ENCODE data around the gene ZFAND3.
"Not testable (repeated sequence)": the region's sequence is repeated elsewhere in the genome, so short reads cannot be mapped to it uniquely, and the experiment has no call there.

ZFAND3 gene

DNA sequence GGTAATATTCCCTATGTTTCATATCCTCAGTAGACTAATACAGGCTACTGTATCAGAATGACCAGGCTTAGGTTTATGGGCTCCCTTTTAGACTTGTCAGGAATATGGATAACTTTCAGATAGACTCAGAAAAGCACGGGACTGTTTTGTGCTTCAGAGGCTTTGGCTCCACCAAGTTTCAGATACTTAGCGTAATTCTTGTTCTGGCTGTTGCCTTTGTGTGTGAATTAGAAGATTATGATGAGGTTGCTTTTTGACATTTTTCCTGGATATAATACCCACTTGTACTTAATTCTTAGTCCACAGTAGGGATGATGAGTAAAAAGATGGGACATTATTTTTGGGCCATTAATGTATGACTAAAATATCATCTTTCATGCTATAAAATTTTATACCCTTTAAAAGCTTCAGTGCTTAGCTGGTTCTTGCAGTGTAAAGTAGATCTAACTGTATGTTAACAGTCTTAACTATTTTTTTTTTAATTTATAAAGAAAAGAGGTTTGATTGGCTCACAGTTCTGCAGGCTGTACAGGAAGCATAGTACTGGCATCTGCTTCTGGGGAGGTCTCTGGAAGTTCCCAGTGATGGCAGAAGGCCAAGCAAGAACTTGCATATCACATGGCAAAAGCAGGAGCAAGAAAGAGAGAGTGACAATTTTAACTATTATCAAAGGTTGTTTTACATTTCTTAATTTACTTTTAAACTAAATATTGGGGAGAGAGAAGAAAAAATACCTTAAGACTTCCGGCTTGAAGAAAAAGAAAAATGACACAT, 120.7 kb downstream of the ZFAND3 start:
- no peak for DNase-seq

DNA sequence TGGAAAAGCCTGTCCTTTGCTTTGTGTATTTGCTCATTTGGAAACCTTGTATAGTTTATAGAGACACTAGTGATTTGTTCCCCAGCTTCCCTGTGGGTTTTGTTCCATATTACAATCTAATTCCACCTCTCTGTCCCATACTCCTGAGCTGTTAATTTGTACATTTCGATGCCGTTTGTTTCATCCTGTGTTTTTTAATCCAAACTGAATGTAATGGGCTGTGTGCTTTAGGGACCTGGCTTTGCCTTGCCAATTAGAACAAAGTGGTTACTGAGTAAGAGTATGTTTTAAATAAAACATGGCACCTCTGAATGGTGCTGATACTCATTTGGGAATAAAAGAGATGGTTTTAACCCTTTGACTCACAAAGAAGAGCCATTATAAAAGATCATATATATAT, 122.3 kb downstream of the ZFAND3 start:
- no peak for DNase-seq

DNA sequence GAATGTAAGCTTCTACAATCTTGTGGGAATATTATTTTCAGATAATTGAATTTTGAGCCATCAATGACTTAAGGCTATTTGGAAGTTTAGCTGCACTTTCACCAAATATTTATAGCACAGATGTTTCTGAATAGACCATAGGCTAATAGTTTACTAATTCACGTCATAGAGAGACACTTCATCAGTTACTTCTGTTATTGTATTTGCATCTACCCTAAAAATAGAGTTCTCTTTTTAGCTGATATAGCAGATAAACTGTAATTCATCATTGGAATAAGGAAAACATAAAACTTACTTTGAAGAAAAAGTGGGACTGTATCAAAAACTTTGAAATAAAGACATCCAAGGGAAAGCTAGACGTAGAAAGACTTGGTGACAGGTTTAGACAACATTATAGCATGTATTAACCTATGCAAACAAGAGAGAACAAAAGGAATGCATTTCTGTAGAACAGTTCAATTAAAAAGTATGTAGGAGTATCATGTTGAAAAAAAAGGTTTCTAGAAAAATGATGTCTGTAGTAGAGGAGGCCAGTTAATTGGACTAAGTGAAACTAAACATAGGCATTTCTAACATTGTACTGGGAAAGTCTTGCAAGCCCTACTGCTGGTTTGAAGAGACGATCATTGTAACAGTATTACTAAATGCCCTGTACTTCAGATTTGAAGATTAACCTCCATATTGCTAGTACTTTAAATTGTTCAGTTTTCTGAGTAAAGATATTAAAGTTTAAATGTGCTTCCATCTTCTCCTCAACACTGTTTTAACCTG, 123.3 kb downstream of the ZFAND3 start:
- no peak for DNase-seq

DNA sequence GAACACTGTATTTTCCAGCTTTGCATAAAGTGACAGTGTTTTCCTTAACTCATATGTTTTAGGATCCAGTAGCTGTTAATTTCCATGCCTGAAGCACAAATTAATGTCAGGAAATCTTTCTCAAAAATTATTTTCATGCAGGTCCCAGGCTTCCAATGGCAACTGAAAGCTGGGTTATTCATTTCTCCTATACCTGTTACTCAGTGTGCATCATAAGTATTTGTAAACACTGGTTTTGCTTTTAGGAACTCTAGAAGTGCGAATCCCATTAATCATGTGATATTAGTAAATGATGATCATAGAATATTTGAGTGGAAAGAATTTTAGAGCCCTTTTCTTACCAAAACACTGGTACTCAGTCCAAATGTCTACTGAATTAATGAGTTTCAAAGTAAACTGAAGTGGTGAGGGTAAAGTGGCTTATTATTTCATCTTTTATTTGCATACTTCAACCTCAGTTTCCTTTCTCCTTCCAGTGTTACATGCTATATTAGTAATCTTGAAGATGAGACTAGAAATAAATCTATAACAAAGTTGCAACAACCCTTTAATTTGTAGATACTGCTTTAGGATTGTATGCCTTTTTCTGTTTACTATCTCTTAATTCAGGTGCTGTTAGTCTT, 124.0 kb downstream of the ZFAND3 start:
- DNase-seq: no peak

DNA sequence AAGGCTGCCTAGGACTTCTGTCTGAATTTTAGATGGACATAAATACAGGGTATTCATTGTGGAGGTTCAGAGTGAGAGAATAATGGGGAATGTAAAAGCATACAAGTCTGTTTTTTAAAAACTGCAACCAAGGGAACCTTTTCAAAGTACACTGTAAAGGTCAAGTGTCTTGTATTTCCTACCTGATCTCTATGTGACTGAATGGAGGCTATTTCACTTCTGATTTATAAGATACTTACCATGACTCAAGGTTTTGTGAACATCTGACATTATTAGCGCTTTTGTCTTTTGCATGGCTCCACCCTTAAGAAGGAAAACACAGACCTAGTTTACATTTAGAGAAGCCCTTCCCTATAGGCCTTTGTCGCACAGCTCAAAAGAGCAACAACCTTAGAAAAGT, 126.5 kb downstream of the ZFAND3 start:
- DNase-seq: no peak

DNA sequence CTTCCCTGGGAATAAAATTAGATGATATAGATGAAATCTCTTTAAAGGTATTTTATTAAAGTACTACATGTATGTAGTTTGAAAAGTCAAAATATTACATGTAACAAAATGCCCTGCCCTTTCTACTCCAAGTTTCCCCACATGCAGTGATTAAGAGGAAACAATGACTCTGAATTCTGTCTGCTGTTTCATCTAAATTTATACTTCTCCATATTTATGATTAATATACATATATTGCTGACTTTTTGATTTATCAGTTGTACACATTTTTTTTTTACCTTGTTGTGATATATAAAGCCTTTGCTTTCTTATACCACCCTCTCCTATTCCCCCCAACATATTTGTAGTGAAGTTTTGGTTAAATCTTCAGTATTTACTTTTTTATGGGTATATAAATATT, 127.9 kb downstream of the ZFAND3 start:
- no peak for DNase-seq

DNA sequence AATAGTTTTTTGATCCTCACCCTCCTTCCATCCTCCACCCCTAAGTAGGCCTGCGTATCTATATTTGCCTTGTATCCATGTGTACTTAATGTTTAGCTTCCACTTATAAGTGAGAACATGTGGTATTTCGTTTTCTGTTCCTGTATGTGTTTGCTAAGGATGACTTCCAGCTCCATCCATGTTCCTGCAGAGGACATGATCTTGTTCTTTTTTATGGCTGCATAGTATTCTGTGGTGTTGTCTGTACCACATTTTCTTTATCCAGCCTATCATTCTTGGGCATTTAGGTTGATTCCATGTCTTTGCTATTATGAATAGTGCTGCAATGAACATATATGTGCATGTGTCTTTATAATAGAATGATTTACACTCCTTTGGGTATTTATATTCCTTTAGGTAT, 129.1 kb downstream of the ZFAND3 start:
- DNase-seq: not testable (repeated sequence)

DNA sequence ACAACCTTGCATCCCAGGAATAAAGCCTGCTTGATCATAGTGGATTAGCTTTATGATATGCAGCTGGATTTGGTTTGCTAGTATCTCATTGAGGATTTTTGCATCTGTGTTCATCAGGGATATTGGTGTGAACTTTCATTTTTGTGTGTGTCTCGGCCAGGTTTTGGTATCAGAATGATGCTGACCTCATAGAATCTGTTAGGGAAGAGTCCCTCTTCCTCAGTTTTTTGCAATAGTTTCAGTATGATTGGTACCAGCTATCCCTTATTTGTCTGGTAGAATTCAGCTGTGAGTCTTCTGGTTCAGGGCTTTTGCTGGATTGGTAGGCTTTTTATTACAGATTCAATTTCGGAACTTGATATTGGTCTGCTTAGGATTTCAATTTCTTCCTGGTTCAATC, 132.5 kb downstream of the ZFAND3 start:
- no peak for DNase-seq

DNA sequence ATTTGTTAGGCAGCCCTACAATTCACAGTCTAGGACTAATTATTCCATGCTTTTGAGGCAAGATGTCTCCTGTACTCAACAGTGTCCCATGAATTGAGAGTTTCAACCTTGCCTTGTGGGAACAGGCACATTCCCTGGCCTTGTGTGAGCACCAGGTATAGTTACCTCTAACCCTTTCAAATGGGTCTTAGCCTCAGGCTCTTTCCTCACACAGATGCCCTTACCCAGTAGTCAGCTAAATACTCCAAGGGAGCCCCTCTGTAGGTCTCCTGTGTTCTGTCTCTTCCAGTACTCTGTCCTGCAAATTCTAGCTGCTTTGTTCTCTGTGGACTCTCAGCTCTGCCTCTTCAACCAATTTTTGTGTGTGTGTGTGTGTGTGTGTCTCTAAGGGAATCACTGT, 135.3 kb downstream of the ZFAND3 start:
- no peak for DNase-seq

DNA sequence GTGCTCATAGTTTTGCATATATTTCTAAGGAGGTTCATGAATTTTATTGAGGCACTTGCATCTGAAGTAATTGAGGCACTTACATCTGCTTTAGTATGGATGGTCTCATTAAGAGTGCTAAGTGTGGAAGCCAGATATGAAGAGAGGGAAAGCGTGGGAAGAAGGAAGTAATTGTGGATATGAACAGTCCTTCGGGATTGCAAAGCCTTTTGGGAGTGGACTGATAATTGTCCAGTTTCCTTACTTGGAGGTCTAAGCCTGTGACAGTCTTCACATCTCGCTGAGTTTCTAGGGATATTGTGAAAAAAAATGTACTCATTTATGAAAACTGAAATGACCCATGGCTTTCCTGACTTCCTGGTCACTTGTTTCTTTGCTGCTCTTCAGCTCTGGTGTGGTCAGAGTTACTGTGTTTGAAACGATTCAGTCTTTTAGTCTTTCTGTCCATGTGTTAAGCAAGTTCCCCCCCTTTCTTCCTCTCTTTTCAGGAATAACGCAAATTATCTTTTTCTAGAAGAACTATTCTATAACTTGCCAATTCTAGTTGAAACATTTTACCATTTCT, 137.3 kb downstream of the ZFAND3 start:
- DNase-seq: no peak

DNA sequence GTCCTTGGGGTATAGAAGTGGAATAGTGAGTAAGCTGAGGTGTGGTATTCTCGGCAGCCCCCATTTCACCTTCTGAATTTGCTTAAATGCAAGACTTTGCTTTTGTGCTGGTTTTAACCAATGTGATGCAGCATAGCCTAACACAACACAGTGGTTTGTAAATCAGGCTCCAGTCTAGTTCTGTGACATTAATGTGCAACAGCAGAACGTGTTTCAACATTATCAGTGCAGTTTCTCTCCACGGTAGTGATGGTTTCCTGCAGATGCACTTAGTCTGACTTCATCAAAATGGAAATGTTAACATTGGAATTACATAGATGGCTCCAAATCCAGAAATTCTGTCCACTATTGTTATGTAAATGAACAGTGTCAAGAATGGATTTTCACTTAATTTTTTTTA, 139.5 kb downstream of the ZFAND3 start:
- no peak for DNase-seq

DNA sequence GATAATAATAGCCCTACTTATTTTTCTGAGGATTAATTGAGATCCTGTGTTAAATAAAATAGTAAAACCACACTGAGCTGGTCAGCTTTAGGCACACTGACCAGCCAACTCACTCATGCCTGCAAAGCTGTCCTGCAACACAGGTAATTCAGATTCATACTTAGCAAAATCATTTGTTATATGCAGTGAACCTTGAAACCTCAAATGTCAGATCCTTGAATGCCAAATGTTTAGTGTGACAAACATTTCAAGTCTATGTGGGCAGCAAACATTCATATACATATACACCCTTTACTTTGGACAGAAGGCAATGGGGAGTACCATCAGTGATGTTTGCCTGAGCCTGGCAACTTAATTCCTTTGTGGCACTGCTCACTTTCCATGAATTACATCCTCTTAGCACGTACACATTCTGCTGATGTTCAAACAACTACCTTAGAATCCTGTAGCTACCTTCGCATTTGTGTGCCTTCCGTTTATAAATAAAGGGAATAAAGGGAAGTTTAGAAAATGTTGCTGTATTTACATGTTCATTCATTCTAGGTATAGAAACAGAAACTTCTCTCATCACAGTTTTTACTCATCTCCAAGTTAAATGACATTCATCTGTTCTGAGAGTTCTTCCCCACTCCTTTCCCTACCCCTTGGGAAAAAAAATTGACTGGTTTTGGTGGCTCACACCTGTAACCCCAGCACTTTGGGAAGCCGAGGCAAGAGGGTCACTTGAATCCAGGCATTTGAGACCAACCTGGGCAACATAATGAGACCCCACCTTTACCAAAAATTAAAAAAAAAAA, 140.8 kb downstream of the ZFAND3 start:
- no peak for DNase-seq

DNA sequence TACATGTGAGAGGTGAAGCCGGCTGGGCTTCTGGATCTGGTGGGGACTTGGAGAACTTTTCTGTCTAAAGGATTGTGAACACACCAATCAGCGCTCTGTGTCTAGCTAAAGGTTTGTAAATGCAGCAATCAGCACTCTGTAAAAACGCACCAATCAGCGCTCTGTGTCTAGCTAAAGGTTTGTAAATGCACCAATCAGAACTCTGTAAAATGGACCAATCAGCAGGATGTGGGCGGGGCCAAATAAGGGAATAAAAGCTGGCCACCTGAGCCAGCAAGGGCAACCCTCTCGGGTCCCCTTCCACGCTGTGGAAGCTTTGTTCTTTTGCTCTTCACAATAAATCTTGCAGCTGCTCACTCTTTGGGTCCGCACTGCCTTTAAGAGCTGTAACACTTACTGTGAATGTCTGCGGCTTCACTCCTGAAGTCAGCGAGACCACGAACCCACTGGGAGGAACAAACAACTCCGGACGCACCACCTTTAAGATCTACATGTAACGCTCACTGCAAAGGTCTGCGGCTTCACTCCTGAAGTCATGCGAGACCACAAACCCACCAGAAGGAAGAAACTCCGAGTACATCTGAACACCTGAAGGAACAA, 143.1 kb downstream of the ZFAND3 start:
- not testable (repeated sequence) for DNase-seq

DNA sequence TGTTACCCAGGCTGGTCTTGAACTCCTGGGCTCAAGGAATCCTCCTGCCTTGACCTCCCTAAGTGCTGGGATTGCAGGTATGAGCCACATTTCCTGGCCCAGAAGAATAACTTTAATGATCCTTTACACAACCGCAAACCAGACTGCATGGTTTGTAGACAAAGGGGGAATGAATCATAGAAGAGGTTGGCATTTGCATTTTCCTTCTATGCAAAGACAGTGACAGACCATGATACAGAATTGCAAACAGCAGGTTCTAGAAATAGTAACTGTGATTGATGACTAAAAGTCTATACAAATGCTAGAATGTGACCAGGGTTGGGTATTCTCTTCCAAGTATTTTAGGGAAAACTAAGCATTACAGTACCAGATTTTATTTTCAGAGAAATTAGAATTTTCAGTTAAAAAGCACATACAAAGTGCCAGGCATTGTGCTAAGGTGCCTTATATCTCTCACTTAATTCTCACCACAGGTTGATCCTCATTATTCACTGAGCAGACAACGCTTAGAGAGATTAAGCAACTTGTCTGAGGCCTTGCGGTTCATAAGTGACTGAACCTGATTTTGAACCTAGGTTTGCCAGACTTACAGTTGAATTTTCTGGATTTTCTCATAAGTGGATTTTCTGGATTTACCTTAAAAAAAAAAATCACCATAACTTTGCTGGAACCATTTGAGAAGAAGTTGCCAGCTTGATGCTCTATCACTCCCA, 146.6 kb downstream of the ZFAND3 start:
- no peak for DNase-seq

DNA sequence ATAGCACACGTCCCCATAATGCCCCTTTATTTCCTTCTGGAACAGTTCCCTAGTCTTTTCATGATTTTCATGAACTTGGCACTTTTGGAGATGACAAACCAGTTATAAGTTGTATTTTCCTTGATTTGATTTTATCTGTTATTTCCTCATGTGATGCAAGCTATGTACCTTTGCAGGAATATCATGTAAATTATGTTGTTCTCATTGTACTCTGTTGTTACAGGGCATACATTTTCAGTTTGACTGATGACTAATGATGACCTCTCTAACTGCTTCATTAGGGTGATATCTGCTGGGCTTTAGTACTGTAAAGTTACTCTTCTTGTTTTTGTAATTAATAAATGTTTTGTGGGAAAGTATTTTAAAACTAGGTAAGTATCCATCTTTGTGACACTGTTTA, 147.3 kb downstream of the ZFAND3 start:
- DNase-seq: no peak

DNA sequence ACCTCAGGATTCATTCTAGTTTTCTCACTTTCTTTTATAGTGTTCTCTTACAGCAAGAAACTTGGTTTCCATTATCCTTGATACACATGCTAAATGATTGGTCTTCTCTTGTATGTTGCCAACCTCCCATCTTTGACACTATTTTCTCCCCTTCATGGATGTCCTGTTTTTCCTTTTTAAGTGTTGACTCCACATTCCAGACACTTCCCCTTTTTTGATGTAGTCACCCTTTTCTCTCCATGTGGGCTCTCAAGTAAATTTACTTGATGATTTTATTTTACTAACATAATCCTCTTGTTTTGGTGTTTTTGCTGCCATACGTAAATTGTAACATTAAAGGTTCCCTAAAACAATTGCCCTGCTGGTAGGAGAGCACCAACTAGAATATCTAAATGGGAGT, 148.1 kb downstream of the ZFAND3 start:
- DNase-seq: no peak

DNA sequence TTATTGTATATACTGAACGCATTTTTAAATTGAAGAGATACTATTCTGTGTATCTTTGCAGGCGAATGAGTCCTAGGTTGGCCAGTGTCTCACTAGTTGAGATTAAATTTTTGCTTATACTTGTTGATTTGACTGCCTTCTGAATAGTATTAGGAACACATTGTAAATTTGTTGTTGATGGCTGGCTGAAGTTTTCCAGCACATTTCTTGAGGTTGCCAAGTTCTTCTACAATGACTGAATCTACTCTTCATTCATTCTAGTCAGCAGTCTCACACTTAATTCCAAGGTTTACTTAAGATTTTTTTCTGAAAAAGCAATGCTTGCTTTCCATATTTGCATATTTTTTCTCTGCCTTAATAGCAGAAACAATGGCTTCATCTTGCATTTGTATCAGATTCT, 151.7 kb downstream of the ZFAND3 start:
- DNase-seq: no peak

DNA sequence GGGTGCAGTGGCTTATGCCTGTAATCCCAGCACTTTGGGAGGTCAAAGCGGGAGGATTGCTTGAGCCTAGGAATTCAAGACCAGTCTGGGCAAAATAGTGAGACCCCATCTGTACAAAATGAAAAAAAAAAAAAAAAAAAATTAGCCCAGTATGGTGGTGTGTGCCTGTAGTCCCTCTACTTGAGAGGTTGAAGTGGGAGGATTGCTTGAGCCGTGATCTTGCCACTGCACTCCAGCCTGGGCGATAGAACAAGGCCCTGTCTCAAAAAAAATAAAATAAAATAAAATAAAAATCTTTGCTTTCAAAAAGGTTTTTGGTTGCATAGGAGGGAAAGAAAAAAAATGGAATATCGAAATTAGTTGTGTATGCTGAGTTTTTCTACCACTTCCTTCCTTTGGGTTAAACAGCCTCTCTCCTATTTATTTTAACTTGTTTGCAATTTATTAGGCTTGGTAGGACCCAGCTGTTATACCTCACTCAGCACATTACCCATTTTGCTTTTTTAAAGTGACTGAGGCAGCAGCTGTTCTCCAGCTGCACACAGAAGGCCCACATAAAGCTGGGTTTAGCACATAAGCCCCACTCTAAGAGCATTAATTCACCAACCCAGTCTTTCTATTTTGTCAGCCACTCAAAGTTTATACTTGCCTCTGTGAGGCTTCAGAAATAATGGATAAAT, 152.3 kb downstream of the ZFAND3 start:
- DNase-seq: no peak

DNA sequence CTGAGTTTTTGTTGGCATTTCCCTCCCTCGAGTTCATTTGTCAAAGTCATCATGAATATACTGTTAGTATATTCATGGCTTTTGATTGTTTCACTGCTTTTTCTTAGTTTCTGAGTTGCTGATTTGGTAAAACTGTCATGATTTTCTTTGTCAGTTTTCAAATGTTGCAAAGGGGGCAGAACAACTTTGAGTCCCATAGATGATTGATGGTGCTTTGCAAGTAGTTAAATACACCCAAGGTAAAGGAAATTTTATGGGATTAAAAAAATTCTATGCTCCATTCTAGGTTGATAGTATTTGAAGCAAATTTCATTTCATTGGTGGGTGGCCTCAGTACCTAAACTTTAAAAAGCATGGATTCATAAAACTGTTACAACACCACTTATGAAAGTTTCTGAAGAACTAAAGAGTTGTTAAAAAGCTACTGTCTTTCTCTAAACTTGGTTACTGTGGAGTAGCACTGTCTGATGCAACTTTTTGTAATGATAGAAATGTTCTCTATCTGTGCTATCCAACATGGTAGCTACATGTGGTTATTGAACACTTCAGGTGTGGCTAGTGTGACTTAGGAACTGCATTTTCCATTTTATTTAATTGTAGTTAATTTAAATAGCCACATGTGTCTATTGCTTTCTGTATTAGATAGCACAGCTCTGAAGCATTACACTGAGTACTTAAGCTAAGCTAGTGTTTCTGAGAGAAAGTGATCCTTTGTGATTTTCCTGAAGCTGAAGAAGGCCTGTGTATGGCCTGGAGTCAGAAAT, 153.6 kb downstream of the ZFAND3 start:
- DNase-seq: no peak

DNA sequence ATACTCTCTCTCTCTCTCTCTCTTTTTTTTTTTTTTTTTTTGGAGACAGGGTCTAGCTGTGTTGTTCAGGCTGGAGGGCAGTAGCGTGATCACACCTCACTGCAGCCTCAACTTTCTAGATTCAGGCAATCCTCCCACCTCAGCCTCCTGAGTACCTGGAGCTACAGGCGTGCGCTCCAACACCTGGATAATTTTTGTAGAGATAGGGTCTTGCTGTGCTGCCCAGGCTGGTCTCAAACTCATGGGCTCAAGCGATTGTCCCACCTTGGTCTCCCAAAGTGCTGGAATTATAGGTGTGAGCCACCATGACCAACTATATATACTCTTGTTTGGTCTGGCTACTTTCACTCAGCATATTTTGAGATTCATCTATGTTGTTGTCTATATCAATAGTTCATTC, 154.9 kb downstream of the ZFAND3 start:
- no peak for DNase-seq

Measured in cortex of kidney (tissue), 1 donor.